HCT116 (cell line): ENCODE results near the gene URM1. TPM values are rescaled to one million over a fixed set of nuclear protein-coding genes. Genes with fewer than 3 reads are reported as not detected.

Source experiments
- ATAC-seq: fragments of 200-7000 bp; cut with Tn5 transposase; 2 replicates; pipeline ENCODE4 v1.9.1; 2020; ENCODE audit warnings: mild to moderate bottlenecking, moderate library complexity
- BruUV-seq: library from RNA; stranded (reverse); fragments of 400-500 nt; replicated peaks from 2 replicates; lab custom pipeline; 2021; lab: Mats Ljungman, UMichigan
- CTCF ChIA-PET: fragments of 300-600 bp; sonication (Branson Sonifier 250); formaldehyde crosslinking; loops from one replicate; lab custom pipeline; 2021; ENCODE audit warnings: antibody characterized with exemption; lab: Charles Lee
- POLR2A ChIA-PET: fragments of 300-600, 350-600 bp; sonication (Branson Sonifier 250); formaldehyde crosslinking; loops from one replicate; lab custom pipeline; 2021; ENCODE audit warnings: antibody characterized with exemption; lab: Charles Lee
- RAD21 ChIA-PET, 2 experiments: fragments of 300-600 bp; sonication (Branson Sonifier 250); formaldehyde crosslinking; loops; one replicate each; lab custom pipeline; 2023; ENCODE audit warnings: low total read pairs in 2 of 2; ENCODE audit not compliant: uncharacterized antibody in 2 of 2, unreplicated experiment in 2 of 2, low non-redundant PET in 1 of 2; lab: Charles Lee
- DNase-seq: peaks from one replicate; pipeline ENCODE4 v3.0.0-alpha.2; 2010; ENCODE audit warnings: low read depth, low spot score
- H2AFZ ChIP-seq: fragments of 200-600 bp; shearing (Covaris generic), sonication (generic); 2 replicates; pipeline ENCODE4 v1.6.1; 2017; ENCODE audit warnings: low read depth, mixed run types, mixed read lengths, antibody characterized with exemption, low read length; ENCODE audit not compliant: poor library complexity, severe bottlenecking
- H3K27ac ChIP-seq: 2 replicates; pipeline ENCODE4 v1.5.1; 2012; ENCODE audit warnings: low read depth, low read length
- H3K27me3 ChIP-seq: fragments of 200-600 bp; sonication (generic); 2 replicates; pipeline ENCODE4 v1.6.1; 2016; ENCODE audit warnings: mixed run types, low read length, mixed read lengths; ENCODE audit not compliant: insufficient read depth
- H3K36me3 ChIP-seq, 2 experiments: fragments of 200-500 bp in 1 of 2; fragments of 200-600 bp in 1 of 2; sonication (Bioruptor generic) in 1 of 2; sonication (generic) in 1 of 2; 2 replicates each; pipeline versions ENCODE4 v1.5.1 to v1.6.1; 2014 to 2016; ENCODE audit warnings: low read length in 2 of 2, inconsistent platforms in 1 of 2, mixed read lengths in 1 of 2, mixed run types in 1 of 2; ENCODE audit not compliant: insufficient read depth in 2 of 2, control insufficient read depth in 1 of 2
- H3K4me1 ChIP-seq, 2 experiments: fragments of 200-600 bp in 1 of 2; sonication (generic) in 1 of 2; 2 replicates each; pipeline versions ENCODE4 v1.5.1 to v1.6.1; 2012 to 2017; ENCODE audit warnings: low read length in 2 of 2, inconsistent platforms in 1 of 2, mild to moderate bottlenecking in 1 of 2, mixed read lengths in 1 of 2, mixed run types in 1 of 2, moderate library complexity in 1 of 2; ENCODE audit not compliant: insufficient read depth in 2 of 2, control insufficient read depth in 1 of 2
- H3K4me2 ChIP-seq: fragments of 200-600 bp; sonication (generic); 2 replicates; pipeline ENCODE4 v1.6.1; 2017; ENCODE audit warnings: mixed run types, low read length, mixed read lengths
- H3K4me3 ChIP-seq, 2 experiments: fragments of 200-600 bp in 1 of 2; sonication (generic) in 1 of 2; replicated peaks in 1 of 2; 2 replicates each; pipeline ENCODE4 v1.5.1; 2011 to 2016; ENCODE audit warnings: low read length in 2 of 2, control low read depth in 1 of 2, low read depth in 1 of 2, mild to moderate bottlenecking in 1 of 2, mixed read lengths in 1 of 2, mixed run types in 1 of 2
- H3K79me2 ChIP-seq: fragments of 200-600 bp; sonication (generic); 2 replicates; pipeline ENCODE4 v1.6.1; 2017; ENCODE audit warnings: mild to moderate bottlenecking, mixed run types, low read length, moderate library complexity, mixed read lengths; ENCODE audit not compliant: insufficient read depth
- H3K9ac ChIP-seq: fragments of 200-600 bp; sonication (generic); 2 replicates; pipeline ENCODE4 v1.6.1; 2016; ENCODE audit warnings: low read length, mixed read lengths
- H3K9me2 ChIP-seq: fragments of 200-600 bp; sonication (generic), shearing (Covaris generic); 2 replicates; pipeline ENCODE4 v1.6.1; 2017; ENCODE audit warnings: mixed run types, mild to moderate bottlenecking, moderate library complexity; ENCODE audit not compliant: insufficient read depth
- H3K9me3 ChIP-seq, 2 experiments: fragments of 200-500 bp in 1 of 2; fragments of 200-600 bp in 1 of 2; sonication (Bioruptor generic) in 1 of 2; sonication (generic) in 1 of 2; 2 replicates each; pipeline ENCODE4 v1.6.1; 2014 to 2017; ENCODE audit warnings: low read length in 2 of 2, mixed read lengths in 2 of 2, inconsistent platforms in 1 of 2, low read depth in 1 of 2, mild to moderate bottlenecking in 1 of 2, mixed run types in 1 of 2, moderate library complexity in 1 of 2; ENCODE audit not compliant: control insufficient read depth in 1 of 2, insufficient read depth in 1 of 2
- H4K20me1 ChIP-seq: fragments of 200-600 bp; sonication (generic), shearing (Covaris generic); 2 replicates; pipeline ENCODE4 v1.6.1; 2017; ENCODE audit warnings: mixed run types, mild to moderate bottlenecking, moderate library complexity; ENCODE audit not compliant: insufficient read depth
- CBX3 ChIP-seq: IDR thresholded peaks from 2 replicates; pipeline ENCODE4 v1.6.1; 2012; ENCODE audit warnings: low read depth
- EGR1 ChIP-seq: IDR thresholded peaks from 2 replicates; pipeline ENCODE4 v1.6.1; 2012; ENCODE audit warnings: low read depth
- FOSL1 ChIP-seq: IDR thresholded peaks from 2 replicates; pipeline ENCODE4 v1.6.1; 2012; ENCODE audit warnings: low read depth
- POLR2AphosphoS5 ChIP-seq: IDR thresholded peaks from 2 replicates; pipeline ENCODE4 v1.6.1; 2011; ENCODE audit warnings: mild to moderate bottlenecking, low read depth, low read length, moderate library complexity
- RAD21 ChIP-seq: IDR thresholded peaks from 2 replicates; pipeline ENCODE4 v1.6.1; 2012; ENCODE audit warnings: low read depth, mild to moderate bottlenecking
- SP1 ChIP-seq: IDR thresholded peaks from 2 replicates; pipeline ENCODE4 v1.6.1; 2012; ENCODE audit warnings: low read depth
- intact Hi-C: fragments of 100-400 bp; cut with micrococcal nuclease; formaldehyde crosslinking; loops from 2 replicates; pipeline ENCODE4 v1.10.0; 2022
- total RNA-seq: library from RNA; stranded (reverse); gene quantifications from one replicate; pipeline ENCODE4 v1.2.1, GENCODE V29; 2021; ENCODE audit not compliant: unreplicated experiment
- TF ChIP-seq, protein P1 (sequence below), 3 experiments: fragments of 200-600 bp in 1 of 3; sonication (generic) in 1 of 3; IDR thresholded peaks in 2 of 3; conservative IDR thresholded peaks in 1 of 3; 2 replicates each; pipeline ENCODE4 v1.5.1; 2012 to 2017; ENCODE audit warnings: low read depth in 2 of 3, low read length in 2 of 3, antibody characterized with exemption in 1 of 3, borderline replicate concordance in 1 of 3, control low read depth in 1 of 3, mild to moderate bottlenecking in 1 of 3, mixed read lengths in 1 of 3, mixed run types in 1 of 3, moderate library complexity in 1 of 3; ENCODE audit not compliant: insufficient read depth in 1 of 3

Gene URM1
- total RNA-seq, 1 experiment from 2014 or later = 51.6 TPM

DNA sequence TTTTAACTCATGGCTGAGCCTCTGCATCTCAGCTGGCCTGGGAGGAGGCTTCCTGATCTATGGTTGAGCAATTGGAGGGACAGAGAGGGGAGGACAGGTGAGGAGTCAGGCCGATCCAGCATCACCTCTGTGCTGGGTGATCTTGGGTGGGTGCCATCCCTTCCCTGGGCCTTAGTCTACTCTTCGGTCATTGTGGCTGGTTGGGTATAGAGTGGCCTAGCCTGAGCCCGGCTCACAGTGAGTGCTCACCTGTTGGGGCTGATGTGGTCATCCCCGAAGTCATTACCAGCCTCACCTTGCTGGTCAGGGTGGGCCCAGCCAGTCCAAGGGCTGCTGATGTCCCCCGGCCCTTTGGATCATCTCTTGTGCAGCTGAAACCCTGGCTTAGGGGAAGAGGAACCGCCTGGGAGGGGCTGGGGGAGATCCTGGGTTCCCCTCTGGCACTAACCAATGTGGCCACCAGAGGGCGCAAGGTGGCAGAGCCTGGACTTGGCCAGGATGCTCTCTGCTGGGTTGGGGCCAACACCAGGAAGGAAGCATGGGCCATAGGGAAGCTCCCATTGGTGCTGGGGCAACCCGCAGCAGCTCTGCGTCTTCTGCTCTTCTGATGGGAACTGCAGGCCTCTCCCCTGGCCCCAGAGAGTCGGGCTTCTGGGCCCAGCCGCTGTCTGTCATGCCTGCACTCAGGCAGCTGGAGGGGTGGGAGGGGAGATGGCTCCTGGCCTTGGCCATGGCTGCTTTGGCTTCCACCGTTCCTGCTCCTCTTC is 67.4 kb downstream of the URM1 start:
- no peaks in the 10 kb centered on the region for H3K9me2 ChIP-seq
- H2AFZ ChIP-seq = no peak overlapping the region
- ChIA-PET RAD21 (interaction anchor here (0.6 to 1.3 kb wide), 5 partner anchors 19 to 197 kb away, joined by 3 to 5 read pairs (median 3); no protein-coding TSS in a partner anchor), CTCF (interaction anchor here (0.6 to 1.7 kb wide), 17 partner anchors 8 to 197 kb away, joined by 3 to 21 read pairs (median 4); partner anchors contain the start of genes CERCAM, ODF2 and URM1), POLR2A (interaction anchor here (0.6 to 1.3 kb wide), 4 partner anchors 9 to 77 kb away, joined by 3 read pairs; partner anchors contain the start of gene CERCAM)
- H3K79me2 ChIP-seq = no peaks in the 10 kb centered on the region
- H3K4me2 ChIP-seq = peak overlapping the region; percentile 25; the same call in 1 of the 2 replicates
- intact Hi-C loops = no loop called here
- peak overlapping the region; percentile 41; the same call in 1 of the 2 replicates for H3K27ac ChIP-seq
- no peaks in the 10 kb centered on the region for H4K20me1 ChIP-seq
- BruUV-seq = no TSS peak
- DNase-seq = no peak
- H3K4me1 ChIP-seq = peaks cover 2 to 10% of the 10 kb centered on the region in 2 experiments; a peak in 2 of 4 replicates
- H3K36me3 ChIP-seq = no peaks in the 10 kb centered on the region
- H3K4me3 ChIP-seq = no peak overlapping the region
- peak; percentile 97 for ATAC-seq
- no peak overlapping the region for H3K9ac ChIP-seq
- H3K9me3 ChIP-seq = no peaks in the 10 kb centered on the region
- no peaks in the 10 kb centered on the region for H3K27me3 ChIP-seq
- no peak; the same call in 1 of the 2 replicates for TF ChIP-seq CBX3
- TF ChIP-seq, protein P1, sequence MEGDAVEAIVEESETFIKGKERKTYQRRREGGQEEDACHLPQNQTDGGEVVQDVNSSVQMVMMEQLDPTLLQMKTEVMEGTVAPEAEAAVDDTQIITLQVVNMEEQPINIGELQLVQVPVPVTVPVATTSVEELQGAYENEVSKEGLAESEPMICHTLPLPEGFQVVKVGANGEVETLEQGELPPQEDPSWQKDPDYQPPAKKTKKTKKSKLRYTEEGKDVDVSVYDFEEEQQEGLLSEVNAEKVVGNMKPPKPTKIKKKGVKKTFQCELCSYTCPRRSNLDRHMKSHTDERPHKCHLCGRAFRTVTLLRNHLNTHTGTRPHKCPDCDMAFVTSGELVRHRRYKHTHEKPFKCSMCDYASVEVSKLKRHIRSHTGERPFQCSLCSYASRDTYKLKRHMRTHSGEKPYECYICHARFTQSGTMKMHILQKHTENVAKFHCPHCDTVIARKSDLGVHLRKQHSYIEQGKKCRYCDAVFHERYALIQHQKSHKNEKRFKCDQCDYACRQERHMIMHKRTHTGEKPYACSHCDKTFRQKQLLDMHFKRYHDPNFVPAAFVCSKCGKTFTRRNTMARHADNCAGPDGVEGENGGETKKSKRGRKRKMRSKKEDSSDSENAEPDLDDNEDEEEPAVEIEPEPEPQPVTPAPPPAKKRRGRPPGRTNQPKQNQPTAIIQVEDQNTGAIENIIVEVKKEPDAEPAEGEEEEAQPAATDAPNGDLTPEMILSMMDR (IDR thresholded peaks at IDR 0.05 in 2 of 3, conservative IDR thresholded peaks at IDR 0.05 in 1 of 3; ENCODE audit: borderline replicate concordance in 1 of 3, insufficient read depth in 1 of 3, low read depth in 2 of 3, low read length in 2 of 3) = peak; percentile 67 to 96 (median 92)
- TF ChIP-seq FOSL1 = no peak
- TF ChIP-seq POLR2AphosphoS5 = peak; percentile 56
- no peak for TF ChIP-seq SP1
- TF ChIP-seq RAD21 = peak; percentile 80
- no peak for TF ChIP-seq EGR1
- TF ChIP-seq, all 23 proteins: peak for 3
